HK-2 (cell line): ENCODE measurements around the gene VIPR2.

Experiments used
- DNase-seq: peaks from one replicate; pipeline ENCODE4 v3.0.0-alpha.2; 2018; ENCODE audit not compliant: unreplicated experiment

VIPR2 gene

DNA sequence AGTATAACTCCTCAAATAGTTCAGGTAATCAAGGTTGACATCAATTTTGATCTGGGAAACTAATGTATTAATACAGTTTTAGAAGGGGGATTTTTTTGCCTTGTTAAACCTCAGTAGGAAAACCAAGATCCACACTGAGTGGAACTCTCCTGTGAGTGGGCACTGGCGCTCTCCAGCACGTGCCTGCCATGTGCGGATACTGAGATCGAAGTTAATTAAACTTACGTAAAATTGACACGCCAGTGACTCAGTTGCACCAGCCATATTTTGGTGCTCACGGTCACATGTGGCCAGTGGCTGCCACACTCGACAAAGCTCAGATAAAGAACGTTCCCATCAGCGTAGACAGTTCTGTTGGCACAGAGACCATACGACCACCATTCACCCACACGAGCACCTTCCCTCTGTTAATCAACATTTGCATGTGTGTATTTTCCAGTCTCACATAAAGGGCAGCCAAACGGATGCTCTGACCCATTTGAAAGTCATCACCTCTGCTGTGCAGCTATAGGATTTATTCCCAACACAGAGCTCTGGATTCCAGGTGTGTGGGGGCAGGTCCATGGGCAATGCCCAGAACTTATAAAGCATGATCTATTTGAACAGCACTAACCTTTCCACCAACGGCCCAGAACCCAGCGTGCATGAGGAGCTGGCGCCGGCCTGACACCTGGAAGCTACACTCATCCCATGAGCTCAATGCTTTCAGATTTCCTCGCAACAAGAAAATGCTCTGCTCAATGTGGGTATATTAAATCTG, 77.7 kb downstream of the VIPR2 start:
- DNase-seq, result no peak

DNA sequence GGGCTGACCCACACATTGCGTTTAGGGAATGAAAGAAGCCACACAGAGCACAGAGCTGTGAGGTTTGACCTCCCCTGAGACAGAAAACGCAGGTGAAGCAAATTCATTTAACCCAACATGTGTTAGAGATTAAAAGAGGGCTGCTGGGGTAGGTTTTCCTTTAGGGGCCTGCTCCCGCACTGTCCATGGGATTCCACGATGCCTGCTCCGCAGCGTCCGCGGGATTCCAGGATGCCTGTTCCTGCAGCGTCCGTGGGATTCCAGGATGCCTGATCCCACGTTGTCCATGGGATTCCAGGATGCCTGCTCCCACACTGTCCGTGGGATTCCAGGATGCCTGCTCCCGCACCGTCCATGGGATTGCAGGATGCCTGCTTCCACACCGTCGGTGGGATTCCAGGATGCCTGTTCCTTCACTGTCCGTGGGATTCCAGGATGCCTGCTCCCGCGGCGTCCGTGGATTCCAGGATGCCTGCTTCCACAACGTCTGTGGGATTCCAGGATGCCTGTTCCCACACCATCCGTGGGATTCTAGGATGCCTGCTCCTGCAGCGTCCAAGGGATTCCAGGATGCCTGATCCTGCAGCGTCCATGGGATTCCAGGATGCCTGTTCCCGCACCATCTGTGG, 78.7 kb downstream of the VIPR2 start:
- DNase-seq, result no peak

- no peak for DNase-seq
Observed at GRCh38 chr7:159064816-159065510, 79.7 kb downstream of the VIPR2 start.

DNA sequence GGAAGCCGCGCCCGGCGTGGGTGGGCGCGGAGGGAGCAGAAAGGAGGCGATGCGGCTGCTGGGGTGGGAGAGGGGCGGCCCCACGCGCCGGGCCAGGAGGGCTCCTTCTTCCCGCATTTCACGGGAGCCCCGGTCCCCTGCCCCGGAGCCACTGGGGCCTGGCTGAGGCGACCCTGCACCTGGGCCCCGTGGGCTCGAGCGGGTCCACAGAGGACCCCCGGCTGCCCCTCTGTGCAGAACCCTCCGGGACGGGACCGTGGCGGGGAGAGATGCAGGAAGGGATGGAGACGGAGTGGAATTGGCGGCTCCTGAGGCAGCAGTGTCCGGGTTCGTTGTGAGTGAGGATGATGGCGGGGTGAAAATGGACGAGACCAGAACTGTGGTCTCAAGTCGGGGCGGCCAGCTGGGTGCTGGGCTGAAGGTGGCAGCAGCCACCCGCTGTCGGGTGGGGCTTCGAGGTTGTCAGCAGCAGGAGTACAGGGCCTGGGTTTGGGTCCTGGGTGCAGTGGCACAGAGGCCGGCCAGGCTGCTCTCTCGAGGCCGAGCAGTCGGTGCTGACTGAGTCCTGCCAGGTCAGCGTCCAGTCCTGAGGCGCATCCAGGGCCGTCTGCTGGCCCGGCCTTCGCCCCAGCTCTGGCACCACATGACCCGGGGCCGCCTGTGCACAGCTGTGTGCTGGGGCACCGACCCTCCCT, 80.4 kb downstream of the VIPR2 start:
- DNase-seq, result no peak

DNA sequence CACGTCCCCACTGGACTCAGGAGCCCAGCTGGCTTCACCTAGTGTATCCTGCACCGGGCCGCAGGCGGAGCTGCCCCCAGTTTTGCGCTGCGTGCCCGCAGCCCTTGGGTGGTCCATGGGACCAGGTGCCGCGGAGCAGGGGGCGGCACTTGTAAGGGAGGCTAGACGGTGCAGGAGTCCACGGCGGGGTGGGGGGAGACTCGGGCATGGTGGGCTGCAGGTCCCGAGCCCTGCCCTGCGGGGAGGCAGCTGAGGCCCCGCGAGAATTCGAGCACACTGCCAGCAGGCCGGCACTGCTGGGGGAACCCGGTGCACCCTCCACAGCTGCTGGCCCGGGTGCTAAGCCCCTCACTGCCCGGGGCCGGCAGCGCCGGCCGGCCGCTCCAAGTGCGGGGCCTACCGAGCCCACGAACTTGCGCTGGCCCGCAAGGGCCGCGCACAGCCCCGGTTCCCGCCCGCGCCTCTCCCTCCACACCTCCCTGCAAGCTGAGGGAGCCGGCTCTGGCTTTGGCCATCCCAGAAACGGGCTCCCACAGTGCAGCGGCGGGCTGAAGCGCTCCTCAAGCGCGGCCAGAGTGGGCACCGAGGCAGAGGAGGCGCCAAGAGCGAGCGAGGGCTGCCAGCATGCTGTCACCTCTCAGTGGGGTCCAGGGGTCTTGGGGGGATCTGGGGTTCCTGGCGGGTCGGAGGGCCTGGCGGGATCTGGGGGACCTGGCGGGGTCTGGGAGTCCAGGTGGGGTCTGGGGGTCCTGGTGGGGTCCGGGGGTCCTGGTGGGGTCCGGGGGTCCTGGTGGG, 81.4 kb downstream of the VIPR2 start:
- no peak for DNase-seq

- DNase-seq, result no peak
Observed at GRCh38 chr7:159062569-159062968, 82.1 kb downstream of the VIPR2 start.

GRCh38 chr7:159061674-159062212, 82.9 kb downstream of the VIPR2 start:
- DNase-seq, result no peak

DNA sequence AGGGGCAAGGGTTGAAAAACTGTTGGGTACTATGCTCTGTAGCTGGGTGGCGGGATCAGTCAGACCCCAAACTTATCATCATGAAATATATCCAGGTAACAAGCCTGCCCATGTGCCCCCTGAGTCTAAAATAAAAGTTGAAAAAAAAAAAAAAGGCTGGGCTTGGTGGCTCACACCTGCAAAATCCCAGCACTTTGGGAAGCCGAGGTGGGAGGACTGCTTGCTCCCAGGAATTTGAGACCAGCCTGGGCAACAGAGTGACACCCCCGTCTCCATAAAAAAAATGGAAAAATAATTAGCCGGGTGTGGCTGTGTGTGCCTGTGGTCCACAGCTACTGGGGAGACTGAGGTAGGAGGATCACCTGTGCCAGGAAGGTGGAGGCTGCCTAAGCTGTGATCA, 83.5 kb downstream of the VIPR2 start:
- no peak for DNase-seq

DNA sequence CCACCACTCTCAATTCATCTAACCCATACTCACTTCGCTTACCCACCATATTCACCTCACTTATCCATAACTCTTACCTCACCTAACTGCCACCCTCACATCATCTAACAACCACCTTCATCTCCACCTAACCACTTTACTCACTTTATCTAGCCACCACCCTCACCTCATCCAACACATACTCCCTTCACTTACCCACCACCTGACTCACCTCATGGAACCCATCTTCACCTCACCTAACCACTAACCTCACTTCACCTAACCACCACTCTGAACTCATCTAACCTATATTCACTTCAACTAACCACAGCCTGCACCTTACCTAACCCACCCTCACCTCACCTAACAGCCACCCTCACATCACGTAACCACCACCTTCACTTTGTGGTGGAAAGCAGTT, 84.2 kb downstream of the VIPR2 start:
- DNase-seq, result no peak

- no peak for DNase-seq
Observed at GRCh38 chr7:159059629-159060028, 85.0 kb downstream of the VIPR2 start.

- no peak for DNase-seq
Observed at GRCh38 chr7:159057647-159058046, 87.0 kb downstream of the VIPR2 start.

DNA sequence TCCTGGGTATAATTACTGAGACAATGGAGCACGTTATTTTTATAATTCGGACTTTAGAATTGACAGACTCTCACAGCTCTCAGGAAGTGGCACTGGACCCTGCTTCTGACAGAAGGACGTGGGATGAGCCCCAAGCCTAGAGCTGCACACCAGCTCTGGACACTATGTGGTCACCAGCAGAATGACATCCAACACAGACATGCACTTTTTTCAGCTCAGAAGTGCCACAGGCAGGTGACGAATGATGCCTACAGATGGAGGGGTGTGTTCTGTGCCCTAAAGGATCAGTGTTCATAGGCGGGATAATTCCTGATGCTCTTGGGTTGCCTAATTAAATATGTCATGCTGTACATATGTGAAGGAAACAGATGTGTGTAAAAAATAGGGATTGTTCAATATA, 87.9 kb downstream of the VIPR2 start:
- no peak for DNase-seq

DNA sequence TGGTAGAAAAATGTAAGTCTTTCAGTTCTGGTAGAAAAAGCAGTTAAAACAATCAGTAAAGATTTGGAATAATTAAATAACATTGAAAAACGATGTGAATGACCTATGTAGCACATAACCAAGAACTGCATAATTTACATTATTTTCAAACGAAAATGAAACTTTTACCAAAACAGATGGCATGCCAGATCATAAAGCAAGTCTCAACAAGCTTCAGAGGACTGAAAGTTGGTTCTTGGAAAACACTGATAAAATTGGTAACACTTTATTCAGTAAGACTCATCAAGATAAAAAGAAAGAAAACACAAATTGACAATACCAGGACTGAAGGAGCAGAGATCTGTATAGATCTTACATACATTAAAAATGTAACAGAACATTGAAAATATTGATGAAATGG, 92.8 kb downstream of the VIPR2 start:
- DNase-seq, result no peak

- no peak for DNase-seq
Observed at GRCh38 chr7:159050704-159051103, 94.0 kb downstream of the VIPR2 start.

- DNase-seq, result no peak
Observed at GRCh38 chr7:159049266-159050025, 95.2 kb downstream of the VIPR2 start.

GRCh38 chr7:159048656-159049055, 96.0 kb downstream of the VIPR2 start:
- DNase-seq, result no peak

DNA sequence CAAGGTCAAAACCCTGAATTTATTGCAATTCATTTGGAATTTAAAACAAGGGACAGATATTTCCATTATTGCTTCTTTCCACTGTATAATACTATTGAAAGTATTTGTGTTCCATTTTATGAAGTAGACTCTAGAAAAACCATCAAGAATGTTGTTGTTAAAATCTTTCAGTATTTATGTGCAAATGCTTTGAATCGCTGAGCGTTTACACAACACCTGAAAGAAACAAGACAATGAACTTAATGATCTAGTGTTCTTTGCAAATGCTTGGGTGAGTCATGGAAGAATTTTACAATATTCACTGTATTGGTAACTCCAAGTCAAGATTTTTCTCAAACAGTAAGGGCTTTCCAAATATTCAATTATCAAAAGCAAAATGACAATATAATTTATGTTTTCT, 97.1 kb downstream of the VIPR2 start:
- no peak for DNase-seq

DNA sequence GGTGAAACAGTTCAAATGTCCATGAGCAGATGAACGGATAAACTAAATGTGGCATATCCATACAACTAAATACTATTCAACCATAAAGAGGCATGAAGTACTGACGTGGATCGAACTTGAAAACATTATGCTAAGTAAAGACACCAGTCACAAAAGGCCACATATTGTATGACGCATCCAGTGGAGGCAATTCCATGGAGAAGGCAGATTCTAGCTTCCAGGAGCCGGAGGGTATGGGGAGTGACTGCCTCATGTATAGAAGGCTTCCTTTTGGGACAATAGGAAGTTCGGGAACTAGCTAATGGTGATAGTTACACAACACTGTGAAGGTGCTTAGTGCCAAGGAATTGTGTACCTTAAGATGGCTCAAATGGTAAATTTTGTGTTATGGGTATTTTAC, 98.4 kb downstream of the VIPR2 start:
- DNase-seq, result no peak

DNA sequence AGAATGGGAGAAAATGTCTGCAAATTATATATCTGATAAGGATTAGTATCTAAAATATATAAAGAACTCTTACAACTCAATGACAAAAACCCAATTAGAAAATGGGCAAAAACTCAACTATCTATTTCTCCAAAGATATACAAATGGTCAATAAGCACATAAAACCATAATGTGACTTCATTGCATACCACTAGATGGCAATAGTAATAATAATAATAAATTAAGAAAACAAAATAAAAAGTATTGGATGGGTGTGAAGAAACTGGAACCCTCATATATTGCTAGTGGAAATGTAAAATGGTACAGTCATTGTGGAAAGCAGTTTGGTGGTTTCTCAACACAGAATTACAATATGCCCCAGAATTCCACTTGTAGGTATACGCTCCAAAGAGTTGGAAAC, 98.8 kb downstream of the VIPR2 start:
- no peak for DNase-seq

DNA sequence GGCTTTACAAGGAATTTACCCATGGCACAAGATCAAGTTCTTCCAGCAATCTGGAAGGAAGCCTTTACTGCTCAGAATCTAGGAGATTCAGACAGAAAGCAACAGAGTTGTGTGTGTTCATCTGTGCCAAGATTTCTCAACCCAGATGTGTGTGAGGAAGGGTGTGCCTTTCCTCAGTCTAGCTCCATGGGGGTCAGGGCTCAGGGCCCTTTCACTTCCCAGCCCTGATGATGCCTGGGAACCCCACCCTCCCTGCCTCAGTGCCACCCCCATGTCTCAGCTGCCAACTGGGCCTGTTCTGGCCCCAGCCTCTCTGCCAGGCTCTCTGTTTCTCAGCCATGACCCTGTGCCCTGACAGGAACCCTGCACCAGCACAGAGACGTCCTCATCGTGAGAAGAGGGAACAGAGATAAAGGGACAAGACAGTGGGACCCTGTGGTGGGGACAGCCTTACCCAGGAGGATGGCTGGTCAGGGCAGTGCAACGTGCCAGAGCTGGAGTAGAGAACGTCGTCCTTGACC, 102.0 kb downstream of the VIPR2 start:
- no peak for DNase-seq
